ENCODE measurements around the gene DACT2. TPM values are rescaled to one million over a fixed set of nuclear protein-coding genes. Genes with fewer than 3 reads are reported as not detected.

Gene DACT2
- total RNA-seq, 6 experiments from 2014 or later: not detected

GRCh38 chr6:168256940-168257339 lies 62.6 kb downstream of the DACT2 start:
- H3K9me3 Mint-ChIP-seq: peaks cover 80% of the 10 kb centered on the region
- no peak for TF ChIP-seq CTCF (IDR thresholded peaks at IDR 0.05)
- H3K4me1 Mint-ChIP-seq (ENCODE audit: low read depth): no peaks in the 10 kb centered on the region
- H3K4me3 Mint-ChIP-seq: no peak overlapping the region
- H3K27ac Mint-ChIP-seq: no peak overlapping the region
- no peak for DNase-seq
- peaks cover 1% of the 10 kb centered on the region; the same call in 1 of the 2 replicates for H3K27me3 Mint-ChIP-seq (ENCODE audit: insufficient read depth)
- peaks cover 13% of the 10 kb centered on the region for H3K36me3 Mint-ChIP-seq (ENCODE audit: low read depth)

Other genes with a start within 250 kb of the DACT2 start
- not detected for gene FRMD1, start 240.6 kb downstream of the DACT2 start, total RNA-seq (2021; fragmentation: NEBNext Ultra II Directional; extraction: Animal tissue kit (Norgen Biotek cat#: 25700))
- gene SMOC2, start 121.4 kb upstream of the DACT2 start, total RNA-seq (2021; fragmentation: NEBNext Ultra II Directional; extraction: Animal tissue kit (Norgen Biotek cat#: 25700)): not detected

All from HFFc6 (cell line).